GM12874 (cell line): Measurements from ENCODE around the gene DENND1A.

Experiments used
- TF ChIP-seq, protein P1 (sequence below): IDR thresholded peaks from 2 replicates; pipeline ENCODE4 v1.5.1; 2011; ENCODE audit warnings: low read depth, mild to moderate bottlenecking, control low read depth, low read length, moderate library complexity; ENCODE audit not compliant: insufficient read depth

DENND1A gene

DNA sequence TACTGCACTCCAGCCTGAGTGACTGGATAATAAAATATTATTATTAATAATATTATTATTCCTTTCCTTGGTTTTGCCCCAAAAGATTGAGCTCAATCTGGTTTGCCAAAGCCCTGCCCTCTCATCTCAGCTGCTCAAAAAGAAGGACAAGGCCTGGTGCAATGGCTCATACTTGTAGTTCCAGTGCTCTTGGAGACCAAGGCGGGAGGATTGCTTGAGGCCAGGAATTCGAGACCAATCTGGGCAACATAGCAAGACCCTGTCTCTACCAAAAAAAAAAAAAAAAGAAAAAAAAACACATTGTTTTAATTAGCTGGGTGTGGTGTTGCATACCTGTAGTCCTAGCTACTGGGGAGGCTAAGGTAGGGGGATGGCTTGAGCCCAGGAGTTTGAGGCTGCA, 13.7 kb upstream of the DENND1A start:
- TF ChIP-seq, protein P1, sequence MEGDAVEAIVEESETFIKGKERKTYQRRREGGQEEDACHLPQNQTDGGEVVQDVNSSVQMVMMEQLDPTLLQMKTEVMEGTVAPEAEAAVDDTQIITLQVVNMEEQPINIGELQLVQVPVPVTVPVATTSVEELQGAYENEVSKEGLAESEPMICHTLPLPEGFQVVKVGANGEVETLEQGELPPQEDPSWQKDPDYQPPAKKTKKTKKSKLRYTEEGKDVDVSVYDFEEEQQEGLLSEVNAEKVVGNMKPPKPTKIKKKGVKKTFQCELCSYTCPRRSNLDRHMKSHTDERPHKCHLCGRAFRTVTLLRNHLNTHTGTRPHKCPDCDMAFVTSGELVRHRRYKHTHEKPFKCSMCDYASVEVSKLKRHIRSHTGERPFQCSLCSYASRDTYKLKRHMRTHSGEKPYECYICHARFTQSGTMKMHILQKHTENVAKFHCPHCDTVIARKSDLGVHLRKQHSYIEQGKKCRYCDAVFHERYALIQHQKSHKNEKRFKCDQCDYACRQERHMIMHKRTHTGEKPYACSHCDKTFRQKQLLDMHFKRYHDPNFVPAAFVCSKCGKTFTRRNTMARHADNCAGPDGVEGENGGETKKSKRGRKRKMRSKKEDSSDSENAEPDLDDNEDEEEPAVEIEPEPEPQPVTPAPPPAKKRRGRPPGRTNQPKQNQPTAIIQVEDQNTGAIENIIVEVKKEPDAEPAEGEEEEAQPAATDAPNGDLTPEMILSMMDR: no peak

DNA sequence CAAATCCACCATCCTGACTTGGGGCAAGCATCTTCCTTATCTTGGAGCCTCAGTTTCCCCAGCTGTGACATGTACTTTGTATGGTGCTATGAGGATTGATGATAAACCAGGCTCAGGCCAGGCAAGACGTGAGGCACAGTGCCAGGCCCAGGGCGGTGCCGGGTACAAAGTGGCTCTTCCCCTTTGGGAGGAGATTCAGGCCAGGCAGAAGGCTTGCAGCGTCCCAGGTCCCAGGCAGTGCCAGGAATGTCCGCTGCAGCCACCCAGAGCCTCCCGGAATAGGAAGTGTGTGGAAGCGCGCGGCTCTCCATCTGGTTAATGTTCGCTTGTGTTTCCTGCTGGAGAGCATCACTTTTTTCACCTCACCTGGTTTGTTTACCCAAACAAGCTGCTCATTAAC, 12.6 kb upstream of the DENND1A start:
- TF ChIP-seq, protein P1: no peak

DNA sequence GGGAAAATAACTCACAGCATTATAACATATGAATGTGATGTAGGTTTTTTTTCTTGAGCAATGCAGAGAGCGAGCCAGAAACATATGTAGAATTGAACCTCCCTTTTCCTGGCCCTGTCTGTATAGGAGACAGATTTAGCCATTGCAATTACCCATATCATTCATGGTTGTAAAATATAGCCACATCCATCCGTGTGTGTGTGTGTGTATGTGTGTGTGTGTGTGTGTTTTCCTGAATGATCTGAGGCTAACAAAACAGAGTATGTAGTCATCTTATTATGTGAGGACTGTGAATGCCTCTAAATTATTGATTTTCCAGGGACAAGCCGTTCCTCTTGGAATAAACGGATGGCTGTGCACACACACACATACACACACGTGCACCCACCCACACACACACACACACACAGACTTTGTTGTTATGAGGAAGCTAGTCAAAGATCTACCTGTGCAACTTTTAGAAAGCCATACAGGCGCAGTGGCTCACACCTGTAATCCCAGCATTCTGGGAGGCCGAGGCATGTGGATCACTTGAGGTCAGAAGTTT, 11.7 kb upstream of the DENND1A start:
- TF ChIP-seq, protein P1: no peak

DNA sequence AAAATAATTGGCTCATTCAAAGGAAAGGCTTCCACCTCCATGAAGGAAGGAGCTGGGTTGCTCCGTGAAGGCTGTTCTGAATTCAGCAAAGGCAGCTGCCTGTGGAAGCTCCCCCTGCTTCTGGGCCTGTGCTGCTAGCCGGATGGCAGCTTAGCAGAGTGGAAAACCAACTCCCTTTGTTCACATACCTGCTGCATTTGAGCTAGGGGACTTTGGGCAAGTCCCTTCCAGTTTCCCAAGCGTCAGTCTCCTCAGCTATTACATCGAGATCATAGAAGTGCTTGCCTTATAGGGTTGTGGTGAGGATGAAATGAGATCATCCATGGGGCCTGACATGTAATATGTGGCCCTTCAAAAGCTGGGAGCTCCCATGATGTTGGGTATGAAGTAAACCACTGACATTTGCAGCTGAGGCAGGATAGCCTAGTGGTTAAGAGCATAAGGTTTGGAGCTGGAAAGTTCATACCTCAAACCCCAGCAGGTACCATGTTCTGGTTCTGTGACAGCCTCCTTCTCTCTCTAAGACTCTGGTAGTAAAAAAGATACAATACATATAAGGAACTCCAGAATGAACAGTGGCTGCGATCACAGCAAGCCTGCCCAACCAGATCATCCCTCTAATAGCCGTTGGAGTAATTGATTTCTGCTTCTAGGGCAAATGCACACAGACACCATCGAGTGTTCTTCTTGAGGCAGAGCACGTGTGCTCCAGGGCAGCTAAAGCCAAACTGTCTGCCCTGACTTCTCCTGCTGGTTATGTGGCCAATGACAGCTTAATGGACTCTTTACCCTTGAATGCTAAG, 11.0 kb upstream of the DENND1A start:
- TF ChIP-seq, protein P1: 0 out of 2 replicates have a peak, but pooled peaks have one; percentile 6

DNA sequence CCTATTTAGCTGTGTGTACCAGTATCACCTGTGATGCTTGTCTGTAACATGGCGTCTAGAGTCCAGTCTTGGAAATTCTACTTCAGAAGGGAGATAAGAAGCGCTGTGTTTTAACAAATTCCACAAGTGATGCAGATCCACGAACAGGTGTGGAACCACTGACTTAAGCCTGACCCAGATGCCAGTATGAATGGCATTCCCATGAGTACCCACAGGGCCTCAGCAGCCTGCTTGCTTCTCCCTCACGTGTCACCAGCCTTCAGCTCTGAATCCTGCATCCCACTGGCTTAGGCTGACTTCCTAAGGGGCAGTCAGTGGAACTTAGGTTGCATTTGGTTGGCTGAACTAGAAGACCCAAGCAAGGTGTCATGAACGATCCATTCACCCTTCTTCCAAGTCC, 8.5 kb upstream of the DENND1A start:
- TF ChIP-seq, protein P1: no peak

DNA sequence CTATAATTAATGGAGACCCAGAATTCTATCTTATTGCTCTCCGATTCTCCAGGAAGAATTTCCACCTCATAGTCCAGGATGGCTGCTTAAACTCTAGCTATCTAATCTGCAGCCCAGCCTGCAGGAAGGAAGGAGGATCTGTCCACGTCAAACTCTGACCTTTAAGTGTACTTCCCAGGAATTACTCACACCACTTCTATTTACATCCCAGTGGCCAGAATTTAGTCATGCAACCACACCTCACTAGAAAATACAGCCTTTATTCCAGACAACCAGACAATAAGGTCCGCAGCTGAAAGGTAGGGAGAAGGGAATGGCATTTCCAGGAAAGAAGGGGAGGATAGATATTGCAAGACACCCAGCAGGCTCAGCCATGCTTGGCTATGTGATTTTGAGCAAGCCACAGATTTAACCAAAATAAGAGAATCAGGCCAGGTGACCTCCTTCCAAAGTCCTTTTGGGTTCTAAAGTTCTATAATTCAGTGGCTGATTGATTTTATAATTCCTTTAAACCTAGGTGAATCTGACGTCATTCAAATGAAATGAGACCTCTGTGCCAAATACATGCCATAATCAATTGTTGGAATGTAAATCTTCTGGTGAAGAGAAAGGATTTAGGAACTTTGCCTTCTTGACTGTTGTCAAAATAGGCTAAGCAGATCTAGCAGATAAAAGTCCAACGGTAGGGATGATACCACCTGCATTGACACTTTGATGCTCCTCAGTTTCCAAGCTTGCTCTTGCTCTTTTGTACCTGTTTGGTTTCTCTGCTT, 3.7 kb upstream of the DENND1A start:
- TF ChIP-seq, protein P1: no peak

DNA sequence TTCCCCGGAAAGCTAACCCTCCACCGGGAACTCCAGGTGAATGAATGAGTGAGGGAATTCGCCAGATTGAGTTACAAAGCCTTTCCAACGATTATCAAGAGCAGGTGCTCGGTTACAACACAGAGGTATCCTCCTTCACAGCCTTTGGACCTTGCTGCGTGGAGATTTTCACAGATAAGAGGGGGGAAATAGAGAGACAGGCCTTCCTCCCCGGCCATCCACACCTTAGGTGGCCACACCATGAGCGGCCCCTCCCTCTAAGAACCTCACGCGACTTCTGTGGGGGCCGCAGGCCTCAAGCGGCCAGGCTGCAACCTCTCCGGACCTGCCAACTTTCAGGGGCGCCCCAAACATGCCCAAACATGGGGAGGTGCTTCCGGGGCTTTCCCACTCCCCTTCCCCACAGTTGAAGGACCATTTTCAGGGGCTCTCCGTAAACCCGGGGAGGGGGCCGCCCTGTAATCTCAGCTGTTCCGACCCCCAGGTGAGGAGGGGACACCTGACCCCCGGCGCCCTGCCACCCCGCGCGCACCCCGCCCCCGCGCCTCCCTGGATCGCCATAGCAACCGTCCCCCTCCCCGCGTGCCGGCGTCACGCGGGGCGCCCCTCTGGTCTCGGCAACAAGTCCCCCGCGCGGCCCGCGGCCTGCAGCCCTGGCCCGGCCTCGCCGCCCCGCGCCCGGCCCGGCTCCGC, 603 bp downstream of the DENND1A start:
- TF ChIP-seq, protein P1: no peak
